Mesenteric fat pad (tissue), 1 donor: Measurements from ENCODE around the gene ST8SIA4. TPM values are rescaled to one million over a fixed set of nuclear protein-coding genes. Genes with fewer than 3 reads are reported as not detected.

ENCODE experiments used
- DNase-seq: peaks from one replicate; pipeline ENCODE4 v3.0.0-alpha.2; 2020; ENCODE audit warnings: low spot score
- total RNA-seq: library from RNA; stranded (reverse); fragmentation: NEBNext Ultra II Directional; extraction: Animal tissue kit (Norgen Biotek cat#: 25700); gene quantifications from one replicate; pipeline ENCODE4 v1.2.1, GENCODE V29; 2021
- donor health status: DM: yes; HTN: yes; CAD: no.

ST8SIA4 gene
- total RNA-seq, 1 donor from 2014 or later, result 17.5 TPM

DNA sequence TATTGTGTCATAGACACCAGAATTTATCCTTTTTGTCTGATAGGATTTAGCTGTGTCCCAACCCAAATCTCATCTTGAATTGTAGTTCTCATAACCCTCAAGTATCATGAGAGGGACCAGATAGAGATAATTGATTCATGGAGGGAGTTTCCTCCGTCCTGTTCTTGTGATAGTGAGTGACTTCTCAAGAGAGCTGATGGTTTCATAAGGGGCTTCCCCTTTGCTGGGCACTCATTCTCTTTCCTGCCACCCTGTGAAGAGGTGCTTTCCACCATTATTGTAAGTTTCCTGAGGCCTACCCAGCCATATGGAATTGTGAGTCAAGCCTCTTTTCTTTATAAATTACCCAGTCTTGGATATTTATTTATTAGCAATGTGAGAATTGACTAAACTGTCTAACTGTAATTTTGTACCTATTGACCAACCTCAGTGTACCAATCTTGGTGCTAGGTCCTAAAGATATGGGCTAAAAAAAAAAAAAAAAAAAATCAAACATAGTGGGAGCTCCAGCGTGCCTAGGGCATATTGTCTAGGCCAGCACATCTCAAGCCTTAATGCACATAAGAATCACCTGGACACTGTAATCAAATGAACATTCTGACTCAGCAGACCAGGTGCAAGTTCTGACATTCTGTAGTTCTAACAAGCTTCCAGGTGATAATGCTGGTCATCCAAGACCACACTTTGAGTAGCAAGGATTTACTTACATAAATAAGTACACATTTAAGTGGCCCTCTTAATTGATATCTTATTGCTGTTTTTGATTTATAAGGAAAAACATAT lies 30.5 kb downstream of the ST8SIA4 start:
- no peak for DNase-seq

DNA sequence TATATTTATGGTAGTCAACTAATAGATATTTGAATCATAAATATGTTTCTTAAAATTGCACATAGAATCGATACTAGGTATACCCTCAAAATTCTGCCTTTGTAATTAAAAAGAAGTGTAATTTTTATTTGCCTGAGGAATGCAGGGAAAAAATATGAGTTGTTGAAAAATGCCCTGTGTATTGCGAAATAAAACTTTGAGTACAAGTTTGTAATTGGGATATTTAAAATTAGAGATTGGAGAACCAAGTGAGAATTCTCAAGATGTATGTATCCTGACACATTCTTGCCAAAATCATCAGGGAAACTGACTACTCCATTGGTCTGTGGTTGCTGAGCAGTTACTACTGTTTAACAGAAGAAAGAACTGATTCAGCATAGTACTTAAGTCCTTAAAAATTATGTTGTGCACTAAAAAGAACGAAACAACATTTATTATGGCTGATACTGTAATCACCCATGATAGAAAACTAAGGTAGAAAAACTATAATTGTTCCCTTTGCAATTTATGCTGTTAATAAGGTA lies 36.0 kb downstream of the ST8SIA4 start:
- DNase-seq, result no peak

DNA sequence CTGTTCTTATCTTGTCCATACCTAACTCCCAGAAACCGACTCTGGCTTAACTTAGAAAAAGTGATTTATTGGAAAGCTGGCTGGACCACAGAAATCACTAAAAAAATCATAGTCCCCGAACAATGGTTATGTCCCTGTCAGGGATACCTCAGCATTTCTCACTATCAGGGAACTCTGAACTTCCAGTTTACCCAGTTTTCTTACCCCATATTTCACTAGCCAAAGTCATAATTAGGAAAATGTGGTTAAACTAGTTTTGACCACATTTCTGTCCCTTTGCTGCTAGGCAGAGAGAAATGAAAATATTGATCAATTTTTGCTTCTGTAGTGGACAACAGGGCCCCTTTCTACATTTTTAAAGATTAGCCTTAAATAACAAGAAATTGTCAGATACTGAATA lies 38.2 kb downstream of the ST8SIA4 start:
- DNase-seq, result no peak

DNA sequence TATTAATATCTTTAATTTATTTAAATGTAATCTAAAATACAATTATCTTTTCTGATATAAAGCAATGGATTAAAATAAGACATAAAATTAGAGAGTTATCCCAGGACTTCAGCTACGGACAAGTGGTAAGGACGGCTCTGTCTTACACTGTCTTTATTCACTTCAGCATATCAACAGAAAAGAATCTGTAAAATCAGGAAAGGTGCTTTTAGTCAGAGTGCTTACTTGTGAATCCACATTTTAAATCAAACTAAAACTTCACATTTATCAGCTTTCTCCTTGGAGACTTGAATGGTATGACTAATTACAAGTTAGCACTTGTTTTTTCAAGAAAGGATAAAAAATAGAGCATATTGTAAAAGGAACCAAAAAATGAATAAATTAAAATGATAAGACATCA lies 39.3 kb downstream of the ST8SIA4 start:
- DNase-seq, result no peak

DNA sequence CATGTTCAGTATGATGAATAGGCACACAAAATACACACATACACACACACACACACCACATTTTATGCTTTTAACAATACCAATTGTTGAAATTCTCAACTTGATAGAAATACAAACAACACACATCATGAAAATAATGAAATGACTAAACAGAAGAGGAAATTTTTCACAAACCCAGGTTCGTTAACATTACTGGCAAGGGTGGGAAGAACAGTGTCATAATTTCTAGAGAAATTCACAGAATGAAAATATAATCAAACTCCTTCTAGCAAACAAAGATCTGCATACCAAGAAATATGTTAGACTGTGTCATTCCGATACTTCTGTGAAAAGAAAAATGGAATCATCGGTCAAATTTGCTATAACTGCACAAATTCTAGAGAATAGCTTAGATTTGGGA lies 41.9 kb downstream of the ST8SIA4 start:
- no peak for DNase-seq

DNA sequence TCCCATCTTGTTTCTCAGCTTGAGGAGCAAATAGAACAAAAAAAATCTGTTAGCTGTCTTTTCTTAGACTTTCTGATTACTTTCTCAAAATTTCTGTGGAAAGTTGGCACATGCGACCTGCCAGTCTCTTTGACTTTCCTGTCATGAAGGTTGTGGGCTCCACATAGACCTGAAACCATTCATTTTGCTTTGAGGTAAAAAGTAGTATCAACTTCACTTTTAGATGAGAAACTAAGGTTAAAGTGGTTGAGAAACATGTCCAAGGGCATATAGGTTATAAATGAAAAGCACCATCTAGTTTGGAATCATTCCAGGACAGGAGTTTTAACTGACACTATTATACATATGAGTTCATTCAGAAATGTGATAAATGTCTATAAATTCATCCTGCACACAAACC lies 42.7 kb downstream of the ST8SIA4 start:
- DNase-seq, result no peak

DNA sequence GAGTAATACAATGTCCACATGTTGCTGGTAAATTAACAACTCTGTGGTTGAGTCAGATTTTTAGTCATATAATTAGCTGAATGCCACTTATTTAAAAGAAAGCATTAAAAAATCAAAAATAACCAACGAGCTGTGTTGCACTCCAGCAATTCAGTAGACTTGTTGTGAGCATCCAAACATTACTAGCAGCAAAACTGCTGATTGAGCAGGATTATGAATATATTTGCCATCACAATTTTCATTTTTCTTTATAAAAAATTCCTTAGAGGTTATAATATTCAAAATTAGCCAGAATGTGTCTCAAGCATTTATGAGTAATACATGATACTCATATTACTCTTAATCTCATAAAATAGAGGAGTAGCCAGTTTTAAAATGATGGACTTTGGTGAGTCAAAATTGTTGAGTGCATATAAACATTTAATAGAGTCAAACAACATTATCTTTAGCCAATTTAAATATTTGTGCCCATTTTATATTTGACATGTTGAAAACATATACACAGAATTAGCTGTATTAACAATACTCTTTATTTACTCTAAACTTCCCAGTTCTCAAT lies 44.0 kb downstream of the ST8SIA4 start:
- no peak for DNase-seq

DNA sequence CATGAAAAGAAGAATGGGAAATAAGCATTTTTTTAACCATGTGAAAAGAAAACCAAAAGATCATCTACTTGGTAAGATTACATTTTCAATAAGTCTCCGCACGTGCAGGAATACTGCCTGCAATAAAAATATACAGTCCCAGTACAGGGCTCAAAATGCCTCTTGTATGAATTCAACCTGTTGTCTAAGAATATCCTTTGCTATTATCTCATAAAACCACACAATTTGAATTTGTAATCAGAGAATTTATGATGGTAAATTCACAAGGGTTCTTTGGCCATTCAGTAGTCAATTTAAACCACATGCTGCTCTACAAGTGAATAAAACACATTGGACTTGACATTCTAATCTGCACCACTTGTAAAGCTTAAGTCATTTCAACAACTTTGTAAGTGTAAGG lies 46.6 kb downstream of the ST8SIA4 start:
- no peak for DNase-seq

DNA sequence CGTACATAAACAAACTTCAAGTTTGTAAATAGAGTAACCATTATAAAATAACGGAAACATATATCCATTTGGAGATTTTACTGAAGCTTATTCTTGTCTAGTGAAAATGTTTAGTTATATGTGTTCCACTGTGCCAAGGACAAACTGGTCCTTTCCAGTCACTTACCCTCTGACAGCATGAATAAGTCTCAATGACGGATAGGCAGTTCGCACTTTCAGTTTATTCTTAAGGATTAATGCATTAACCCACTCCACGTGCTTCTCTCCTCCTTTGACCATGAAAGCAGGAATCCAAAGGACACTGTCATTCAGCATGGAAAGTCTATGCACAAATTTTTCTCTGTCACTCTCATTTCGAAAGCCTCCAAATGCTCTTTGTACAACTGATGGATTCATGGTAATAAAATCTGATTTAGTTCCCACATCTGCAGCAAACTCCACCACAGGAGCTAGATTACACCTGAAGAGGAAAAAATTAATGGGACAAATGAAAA lies 47.1 kb downstream of the ST8SIA4 start:
- no peak for DNase-seq

DNA sequence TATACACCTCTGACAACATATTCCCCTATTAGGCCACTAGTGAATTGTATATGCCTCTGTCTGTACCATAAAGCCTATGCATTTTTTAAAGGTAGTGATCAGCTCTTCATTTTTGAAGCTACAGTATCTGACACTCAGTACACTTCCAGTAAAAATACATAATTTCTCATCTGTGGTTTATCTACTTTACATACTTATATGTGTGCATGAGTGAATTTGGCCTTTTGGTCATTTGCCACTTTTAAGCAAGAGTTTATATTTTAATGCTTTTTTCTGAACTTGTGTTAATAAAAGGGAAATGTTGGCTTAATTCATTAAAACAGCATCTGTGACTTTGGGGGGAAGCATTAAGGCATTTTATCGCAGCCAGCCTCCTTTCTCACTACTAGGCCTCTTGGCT lies 47.8 kb downstream of the ST8SIA4 start:
- no peak for DNase-seq

DNA sequence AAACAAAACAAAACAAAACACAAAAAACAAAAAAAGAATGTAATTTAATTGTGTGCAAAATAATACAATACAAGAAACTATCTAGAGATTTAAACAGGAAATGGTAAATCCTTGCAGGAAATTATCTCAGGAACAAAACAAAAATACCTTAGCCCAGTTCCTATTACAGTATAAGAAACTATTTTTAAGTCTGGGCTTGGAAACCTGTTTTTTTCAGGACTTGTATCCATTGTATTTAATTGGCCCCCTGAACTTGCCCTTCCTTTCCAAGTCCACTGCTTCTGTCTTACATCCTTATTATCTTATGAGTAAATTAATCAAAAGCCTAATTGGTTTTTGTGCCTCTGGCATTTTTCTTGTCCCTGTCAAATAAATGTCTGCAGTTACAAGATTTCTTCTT lies 48.5 kb downstream of the ST8SIA4 start:
- no peak for DNase-seq

DNA sequence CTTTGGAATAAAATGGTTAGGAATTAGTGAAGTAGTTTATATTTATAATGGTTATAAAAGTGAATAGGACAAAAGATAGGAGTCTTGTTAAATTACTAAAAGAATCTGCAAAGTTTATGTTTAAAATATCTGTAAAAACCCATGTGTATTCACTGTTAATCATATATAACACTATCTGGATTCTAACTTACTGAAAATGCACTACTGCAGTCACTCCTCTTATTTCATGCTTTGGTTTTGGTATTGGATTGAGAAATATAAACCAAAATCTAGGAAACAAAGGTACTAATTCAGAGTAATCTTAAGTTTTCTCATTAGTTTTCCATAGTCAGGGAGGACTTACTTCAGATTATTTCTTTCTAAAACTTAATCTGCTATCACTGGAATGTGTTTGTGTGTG lies 49.5 kb downstream of the ST8SIA4 start:
- DNase-seq, result no peak

DNA sequence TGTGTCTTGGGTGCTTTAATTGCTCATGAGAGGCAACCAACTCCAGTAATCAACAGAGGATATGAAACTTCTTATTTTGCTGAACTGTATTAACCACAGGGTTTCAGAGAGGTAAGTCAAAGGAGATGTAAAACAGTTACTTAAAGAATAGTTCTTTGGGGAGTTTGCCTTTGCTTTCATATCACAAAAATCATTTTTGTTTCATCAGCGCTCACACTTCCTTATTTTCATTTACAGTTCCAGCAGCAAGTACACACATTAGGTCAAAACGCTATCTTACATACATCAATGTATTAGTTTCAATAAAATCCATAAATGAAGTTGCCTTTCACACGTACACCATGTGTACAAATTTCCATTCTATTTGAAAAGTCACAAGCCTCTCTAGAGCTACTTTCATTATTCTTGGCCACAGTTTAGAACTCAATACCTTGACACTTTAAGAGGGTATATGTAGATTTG lies 50.1 kb downstream of the ST8SIA4 start:
- DNase-seq, result no peak

DNA sequence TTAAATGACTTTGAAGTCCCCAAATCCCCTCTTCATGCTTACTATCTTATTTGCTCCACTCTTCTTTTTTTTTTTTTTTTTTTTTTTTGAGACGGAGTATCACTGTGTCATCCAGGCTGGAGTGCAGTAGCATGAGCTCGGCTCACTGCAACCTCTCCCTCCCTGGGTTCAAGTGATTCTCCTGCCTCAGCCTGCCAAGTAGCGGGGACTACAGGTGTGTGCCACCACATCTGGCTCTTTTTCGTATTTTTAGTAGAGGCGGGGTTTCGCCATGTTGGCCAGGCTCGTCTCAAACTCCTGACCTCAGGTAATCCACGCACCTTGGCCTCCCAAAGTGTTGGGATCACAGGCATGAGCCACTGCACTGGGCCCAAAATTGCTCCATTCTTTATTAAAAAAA lies 51.0 kb downstream of the ST8SIA4 start:
- no peak for DNase-seq

DNA sequence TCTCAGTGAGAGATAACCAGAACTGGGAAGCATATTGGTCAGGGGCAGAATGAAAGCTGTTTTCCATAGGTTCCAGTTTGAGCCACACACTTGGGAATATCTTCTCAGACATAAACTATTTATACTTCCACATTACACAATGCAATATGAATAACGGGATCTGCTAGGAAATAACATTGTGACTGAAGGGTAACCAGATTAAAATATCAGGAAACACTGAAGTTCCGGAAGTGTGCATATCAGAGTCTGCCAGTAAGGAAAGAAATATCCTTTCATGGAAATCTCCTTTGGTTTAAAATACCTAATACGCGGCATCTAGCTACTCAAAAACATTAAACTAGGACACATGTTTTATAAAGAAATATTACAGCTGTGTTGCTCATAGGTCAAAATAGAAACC lies 56.3 kb downstream of the ST8SIA4 start:
- no peak for DNase-seq

DNA sequence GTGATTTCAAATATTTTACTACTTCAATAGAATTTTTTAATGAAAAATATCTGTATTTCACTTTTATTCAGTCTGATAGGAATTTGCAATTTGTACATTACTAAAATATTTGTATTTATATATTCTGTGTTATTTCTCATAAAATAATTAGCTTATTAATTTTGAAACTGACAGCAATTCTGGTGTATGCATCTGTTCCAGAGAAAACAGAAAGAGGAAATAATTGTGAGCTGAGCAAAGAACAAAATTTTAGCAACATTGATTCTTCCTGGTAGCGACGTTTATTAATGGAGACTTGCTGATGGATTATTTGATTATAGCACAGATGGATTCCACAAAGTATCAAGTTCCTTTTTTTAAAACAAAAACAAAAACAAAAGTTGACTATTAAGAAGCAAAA lies 61.0 kb downstream of the ST8SIA4 start:
- DNase-seq, result no peak

DNA sequence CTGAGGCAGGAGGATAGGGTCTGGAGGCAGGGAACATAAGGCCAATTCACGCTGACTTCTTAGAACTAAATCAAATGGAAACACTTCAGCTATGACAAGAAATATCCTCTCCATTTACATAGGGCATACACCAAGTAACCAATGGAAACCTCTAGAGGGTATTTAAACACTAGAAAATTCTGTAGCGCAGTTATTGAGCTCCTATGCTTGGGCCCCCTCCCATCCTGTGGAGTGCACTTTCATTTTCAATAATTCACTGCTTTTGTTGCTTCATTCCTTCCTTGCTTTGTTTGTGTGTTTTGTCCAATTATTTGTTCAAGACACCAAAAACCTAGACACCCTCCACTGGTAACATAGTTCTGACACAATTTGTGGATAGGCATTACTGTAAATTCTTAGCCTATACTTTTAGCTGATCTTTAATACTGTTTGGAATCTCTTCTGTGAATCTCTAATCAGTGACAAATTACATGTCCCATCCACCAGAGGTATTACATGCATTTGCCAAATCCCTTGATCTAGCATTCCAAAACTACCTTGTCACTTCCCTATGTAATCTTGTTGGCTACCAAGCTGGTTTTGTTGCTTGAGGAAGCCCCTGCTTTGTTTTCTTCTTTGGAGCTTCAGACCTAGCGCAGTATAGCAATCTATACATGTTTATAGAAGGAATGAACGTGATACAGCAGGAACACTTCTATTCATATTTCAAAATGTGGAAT lies 61.6 kb downstream of the ST8SIA4 start:
- no peak for DNase-seq

DNA sequence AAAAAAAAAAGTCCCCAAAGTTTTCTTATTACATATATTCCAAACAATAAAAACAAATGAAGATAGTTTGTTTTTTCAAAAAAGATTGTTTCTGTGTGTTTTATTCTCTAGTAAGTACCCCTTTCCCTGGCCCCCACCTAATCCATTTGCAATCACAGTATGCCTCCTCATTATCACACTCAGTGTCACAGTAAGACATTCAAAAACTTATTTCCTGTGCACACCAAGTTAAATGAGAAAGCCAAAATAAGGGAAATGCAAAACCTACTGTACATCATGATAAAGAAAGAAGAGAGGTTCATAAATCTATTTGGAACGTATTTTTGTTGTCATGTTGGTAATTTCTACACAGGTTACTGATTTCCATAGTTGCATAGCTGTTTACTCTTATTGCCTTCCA lies 62.3 kb downstream of the ST8SIA4 start:
- DNase-seq, result no peak

DNA sequence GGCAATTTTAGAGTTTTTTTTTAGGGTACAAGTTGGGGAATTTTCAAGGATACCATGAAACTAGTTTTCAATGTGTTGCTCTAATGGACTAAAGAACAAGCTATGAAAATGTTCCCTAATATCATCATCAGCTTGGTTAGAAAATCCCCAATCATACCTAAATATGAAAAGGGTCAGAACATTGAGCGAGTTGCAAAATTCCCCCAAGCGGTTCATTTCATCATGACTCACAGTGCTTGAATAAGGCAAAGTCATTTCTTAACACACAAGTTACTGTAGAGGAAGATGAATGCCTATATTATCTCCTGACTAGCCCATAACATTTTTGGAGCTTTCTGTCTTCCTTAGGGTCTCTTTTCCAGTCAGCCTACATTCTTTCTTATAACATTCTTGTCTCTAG lies 62.7 kb downstream of the ST8SIA4 start:
- DNase-seq, result no peak

DNA sequence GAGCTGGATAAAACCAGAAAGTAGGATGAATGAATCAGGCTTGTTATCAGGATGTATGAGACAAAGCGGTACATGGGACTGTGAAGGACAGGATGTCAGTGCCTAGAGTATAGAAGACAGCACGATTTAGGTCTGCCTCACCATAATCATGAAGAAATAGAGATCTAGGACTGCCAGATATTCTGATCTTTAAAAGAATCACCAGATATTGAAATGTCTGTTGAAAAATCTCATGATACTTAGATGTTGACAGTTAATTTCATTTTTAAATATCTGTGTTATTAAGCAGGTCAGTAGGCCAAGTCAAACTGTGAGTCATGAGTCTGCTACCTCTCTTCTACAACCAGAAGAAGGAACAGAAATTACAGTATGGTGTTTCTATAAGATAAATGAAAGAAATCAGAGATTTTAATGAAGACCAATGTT lies 65.0 kb downstream of the ST8SIA4 start:
- no peak for DNase-seq

DNA sequence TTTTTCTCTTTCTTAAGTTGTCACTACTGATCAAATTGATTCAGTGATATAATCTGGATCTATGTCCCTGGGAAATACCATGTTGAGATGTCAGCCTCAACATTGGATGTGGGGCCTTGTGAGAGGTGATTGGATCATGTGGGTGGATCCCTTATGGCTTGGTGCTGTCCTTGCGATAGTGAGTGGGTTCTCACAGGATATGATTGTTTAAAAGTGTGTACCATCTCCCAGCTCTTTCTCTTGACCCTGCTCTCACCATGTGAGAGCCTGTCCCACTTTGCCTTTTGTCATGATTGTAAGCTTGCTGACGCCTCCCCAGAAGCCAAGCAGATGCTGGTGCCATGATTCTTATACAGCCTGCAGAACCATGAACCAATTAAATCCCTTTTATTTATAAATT lies 68.6 kb downstream of the ST8SIA4 start:
- no peak for DNase-seq
